HepG2 (cell line): Measurements from ENCODE around the gene NXF3. TPM values are rescaled to one million over a fixed set of nuclear protein-coding genes. Genes with fewer than 3 reads are reported as not detected.
"Not testable (repeated sequence)": the region's sequence is repeated elsewhere in the genome, so short reads cannot be mapped to it uniquely, and the experiment has no call there.

Experiments
- ATAC-seq: fragments of 200-7000 bp; cut with Tn5 transposase; 3 replicates; pipeline ENCODE4 v1.9.1; 2020; ENCODE audit warnings: mild to moderate bottlenecking, moderate library complexity
- BruUV-seq: library from RNA; stranded (reverse); fragments of 400-500 nt; replicated peaks from 2 replicates; lab custom pipeline; 2021; lab: Mats Ljungman, UMichigan
- CTCF ChIA-PET: fragments of 300-600 bp; formaldehyde crosslinking; extraction: SDS; loops from one replicate; lab custom pipeline; 2021; ENCODE audit warnings: low total read pairs, inconsistent platforms, low intra/inter-chr PET ratio; lab: Yijun Ruan, JAX
- POLR2A ChIA-PET: fragments of 350-600 bp; sonication (Branson Sonifier 250); formaldehyde crosslinking; loops from one replicate; lab custom pipeline; 2020; ENCODE audit warnings: antibody characterized with exemption, inconsistent platforms; lab: Yijun Ruan, JAX
- DNase-seq: peaks from one replicate; pipeline ENCODE4 v3.0.0-alpha.2; 2015; ENCODE audit warnings: low spot score
- FAIRE-seq: peaks from 3 replicates; lab custom pipeline; 2011; peaks lifted over from hg19 to GRCh38; lab: Jason Lieb, UNC
- H2AFZ ChIP-seq: one replicate; pipeline ENCODE4 v1.6.1; 2011; ENCODE audit warnings: low read length, inconsistent platforms
- H3K27ac ChIP-seq: fragments of 300-600 bp; 3 replicates; pipeline ENCODE4 v1.8.0; 2011; ENCODE audit warnings: mixed run types, mild to moderate bottlenecking, mixed read lengths, low read length, inconsistent platforms; ENCODE audit not compliant: insufficient read depth; ENCODE audit errors: extremely low read length
- H3K27me3 ChIP-seq, 2 experiments: fragments of 200-600 bp in 1 of 2; 2 replicates in 1 of 2; 3 replicates in 1 of 2; pipeline versions ENCODE4 v1.6.0 to v1.8.0; 2011; ENCODE audit warnings: low read length in 2 of 2, mild to moderate bottlenecking in 2 of 2, moderate library complexity in 2 of 2, inconsistent platforms in 1 of 2; ENCODE audit not compliant: insufficient read depth in 2 of 2, control insufficient read depth in 1 of 2
- H3K36me3 ChIP-seq, 2 experiments: fragments of 200-600 bp in 1 of 2; replicated peaks in 1 of 2; 2 replicates in 1 of 2; 3 replicates in 1 of 2; pipeline versions ENCODE4 v1.5.1 to v1.8.0; 2011; ENCODE audit warnings: low read length in 2 of 2, inconsistent platforms in 1 of 2; ENCODE audit not compliant: insufficient read depth in 2 of 2, control insufficient read depth in 1 of 2
- H3K4me1 ChIP-seq: 2 replicates; pipeline ENCODE4 v1.5.1; 2012; ENCODE audit warnings: low read length, inconsistent platforms; ENCODE audit not compliant: insufficient read depth
- H3K4me2 ChIP-seq: 2 replicates; pipeline ENCODE4 v1.6.0; 2011; ENCODE audit warnings: low read depth, low read length, inconsistent platforms
- H3K4me3 ChIP-seq, 3 experiments: fragments of 200-600 bp in 1 of 3; sonication (generic), shearing (Covaris generic) in 1 of 3; replicated peaks in 1 of 3; 2 replicates each; pipeline ENCODE4 v1.5.1; 2011 to 2016; ENCODE audit warnings: low read length in 3 of 3, inconsistent platforms in 2 of 3, low read depth in 2 of 3, mild to moderate bottlenecking in 2 of 3, control low read depth in 1 of 3, mixed read lengths in 1 of 3; ENCODE audit not compliant: insufficient read depth in 1 of 3
- H3K79me2 ChIP-seq: one replicate; pipeline ENCODE4 v1.6.1; 2011; ENCODE audit warnings: low read length, inconsistent platforms; ENCODE audit not compliant: insufficient read depth
- H3K9ac ChIP-seq: 2 replicates; pipeline ENCODE4 v1.6.0; 2011; ENCODE audit warnings: mild to moderate bottlenecking, low read depth, low read length, inconsistent platforms; ENCODE audit not compliant: insufficient read depth
- H3K9me3 ChIP-seq: 2 replicates; pipeline ENCODE4 v1.5.1; 2012; ENCODE audit warnings: mild to moderate bottlenecking, low read length
- H4K20me1 ChIP-seq: 2 replicates; pipeline ENCODE4 v1.6.0; 2011; ENCODE audit warnings: inconsistent platforms, mild to moderate bottlenecking, low read length, moderate library complexity; ENCODE audit not compliant: insufficient read depth
- WGBS: methylation state at CpG from one replicate; pipeline ENCODE4 v1.1.6; 2017; ENCODE audit warnings: low lambda C conversion rate; 5-methylcytosine and 5-hydroxymethylcytosine counted together
- in situ Hi-C: cut with HindIII; loops from 2 replicates; pipeline ENCODE4 v1.10.0; 2017; ENCODE audit warnings: low pct_unique_long_range_greater_than_20kb; ENCODE audit not compliant: extremely low pct_ligation_motif_present
- intact Hi-C: fragments of 100-400 bp; cut with micrococcal nuclease; formaldehyde crosslinking; loops from one replicate; pipeline ENCODE4 v1.10.0; 2022; ENCODE audit not compliant: unreplicated experiment
- polyA plus RNA-seq, 8 experiments: library from polyadenylated mRNA; depleted of rRNA in 3 of 8; stranded (reverse) in 7 of 8; unstranded in 1 of 8; fragments of >200 nt; fragmentation: Illumina TruSeq in 4 of 8; extraction: Trizol in 4 of 8; gene quantifications; 2 replicates each; pipeline versions ENCODE4 v1.2.1 to v1.2.3, GENCODE V29; 2011 to 2016; ENCODE audit warnings: low read depth in 4 of 8, missing spikeins in 1 of 8, mixed read lengths in 1 of 8; ENCODE audit not compliant: insufficient read depth in 1 of 8
- total RNA-seq, 5 experiments: library from RNA; depleted of rRNA; stranded (reverse); fragments of >200 nt; fragmentation: Illumina TruSeq; extraction: Trizol; gene quantifications; 2 replicates each; pipeline ENCODE4 v1.2.3, GENCODE V29; 2016; ENCODE audit warnings: low read depth in 1 of 5

NXF3 gene
- total and polyA plus RNA-seq, 2 of the 13 experiments (the other 11 are each of a cell fraction or from before 2014, with no cell fraction given) = 0.05 TPM; not detected in 1

- DNase-seq, H3K4me1 ChIP-seq, BruUV-seq, H4K20me1 ChIP-seq, FAIRE-seq, H3K27me3 ChIP-seq, H3K79me2 ChIP-seq, H3K4me2 ChIP-seq, H3K27ac ChIP-seq, H3K4me3 ChIP-seq, in situ Hi-C loops, CTCF ChIA-PET, H2AFZ ChIP-seq, ATAC-seq, H3K9me3 ChIP-seq, H3K9ac ChIP-seq, intact Hi-C loops, POLR2A ChIA-PET, H3K36me3 ChIP-seq: not testable (repeated sequence)
- 0% methylated on average over 1 of the region's 1 CpG for WGBS
Measured at GRCh38 chrX:103033371-103033770, 59.6 kb downstream of the NXF3 start.

Other genes starting within 250 kb of the NXF3 start
- gene RAB40AL, start 155.9 kb downstream of the NXF3 start, total RNA-seq (2016; rRNA removed; fragmentation: Illumina TruSeq; extraction: Trizol) = 0.40 TPM in 1 of 2 replicates, not detected in the other
- 0.08 and 0.44 TPM in 2 replicates for gene RAB40AL, start 155.9 kb downstream of the NXF3 start, polyA plus RNA-seq (2011; rRNA removed)
- 69.4 and 85.8 TPM in 2 replicates for gene BEX1, start 29.0 kb downstream of the NXF3 start, total RNA-seq (2016; rRNA removed; fragmentation: Illumina TruSeq; extraction: Trizol)
- gene BEX1, start 29.0 kb downstream of the NXF3 start, polyA plus RNA-seq (2011; rRNA removed) = 26.6 and 29.4 TPM in 2 replicates
- gene BEX4, start 122.0 kb upstream of the NXF3 start, total RNA-seq (2016; rRNA removed; fragmentation: Illumina TruSeq; extraction: Trizol) = not detected in 2 replicates
- gene BEX4, start 122.0 kb upstream of the NXF3 start, polyA plus RNA-seq (2011; rRNA removed) = not detected in 2 replicates
- gene TCEAL8, start 162.0 kb upstream of the NXF3 start, total RNA-seq (2016; rRNA removed; fragmentation: Illumina TruSeq; extraction: Trizol) = 40.8 and 60.5 TPM in 2 replicates
- gene TCEAL8, start 162.0 kb upstream of the NXF3 start, polyA plus RNA-seq (2011; rRNA removed) = 12.7 and 20.0 TPM in 2 replicates
- not detected in 2 replicates for gene TCEAL5, start 183.6 kb upstream of the NXF3 start, total RNA-seq (2016; rRNA removed; fragmentation: Illumina TruSeq; extraction: Trizol)
- gene TCEAL5, start 183.6 kb upstream of the NXF3 start, polyA plus RNA-seq (2011; rRNA removed) = not detected in 2 replicates
- 0.46 TPM in 2 replicates for gene BEX2, start 217.8 kb upstream of the NXF3 start, total RNA-seq (2016; rRNA removed; fragmentation: Illumina TruSeq; extraction: Trizol)
- 0.54 TPM in 2 replicates for gene BEX2, start 217.8 kb upstream of the NXF3 start, polyA plus RNA-seq (2011; rRNA removed)
- gene TCEAL7, start 237.1 kb upstream of the NXF3 start, total RNA-seq (2016; rRNA removed; fragmentation: Illumina TruSeq; extraction: Trizol) = not detected in 2 replicates
- not detected in 2 replicates for gene TCEAL7, start 237.1 kb upstream of the NXF3 start, polyA plus RNA-seq (2011; rRNA removed)